Stomach (tissue), 4 donors: Measurements from ENCODE around the gene LNX1.

Experiments used
- POLR2A ChIP-seq, 4 donors: fragments of 450-650 bp; IDR thresholded peaks; one replicate each; pipeline ENCODE4 v1.6.1; 2016; ENCODE audit warnings: antibody characterized with exemption in 4 of 4, control low read depth in 2 of 4, mild to moderate bottlenecking in 1 of 4, moderate library complexity in 1 of 4
- TF ChIP-seq, protein P1 (sequence below), 7 experiments: fragments of 450-650 bp in 4 of 7; fragments of 200-600 bp in 3 of 7; sonication (generic) in 3 of 7; IDR thresholded peaks; one replicate each; pipeline ENCODE4 v1.5.1; 2016 to 2019; ENCODE audit warnings: antibody characterized with exemption in 7 of 7, control low read depth in 2 of 7, mild to moderate bottlenecking in 1 of 7

DNA sequence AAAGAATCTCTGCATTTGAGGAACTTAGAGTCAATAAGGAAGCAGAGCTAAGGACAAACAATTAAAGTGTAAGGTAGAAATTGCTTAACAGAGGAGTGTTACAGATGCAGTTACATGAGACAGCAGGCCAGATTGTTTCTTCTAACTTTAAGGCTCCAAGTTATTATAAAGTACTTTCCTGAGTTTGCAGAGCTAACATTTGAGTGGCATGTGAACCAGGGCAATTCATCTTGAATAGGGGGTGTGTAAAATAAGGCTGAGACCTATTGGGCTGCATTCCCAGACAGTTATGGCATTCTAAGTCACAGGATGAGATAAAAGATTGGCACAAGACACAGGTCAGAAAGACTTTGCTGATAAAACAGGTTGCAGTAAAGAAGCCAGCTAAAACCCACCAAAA is 7.6 kb upstream of the LNX1 start:
- TF ChIP-seq, protein P1, sequence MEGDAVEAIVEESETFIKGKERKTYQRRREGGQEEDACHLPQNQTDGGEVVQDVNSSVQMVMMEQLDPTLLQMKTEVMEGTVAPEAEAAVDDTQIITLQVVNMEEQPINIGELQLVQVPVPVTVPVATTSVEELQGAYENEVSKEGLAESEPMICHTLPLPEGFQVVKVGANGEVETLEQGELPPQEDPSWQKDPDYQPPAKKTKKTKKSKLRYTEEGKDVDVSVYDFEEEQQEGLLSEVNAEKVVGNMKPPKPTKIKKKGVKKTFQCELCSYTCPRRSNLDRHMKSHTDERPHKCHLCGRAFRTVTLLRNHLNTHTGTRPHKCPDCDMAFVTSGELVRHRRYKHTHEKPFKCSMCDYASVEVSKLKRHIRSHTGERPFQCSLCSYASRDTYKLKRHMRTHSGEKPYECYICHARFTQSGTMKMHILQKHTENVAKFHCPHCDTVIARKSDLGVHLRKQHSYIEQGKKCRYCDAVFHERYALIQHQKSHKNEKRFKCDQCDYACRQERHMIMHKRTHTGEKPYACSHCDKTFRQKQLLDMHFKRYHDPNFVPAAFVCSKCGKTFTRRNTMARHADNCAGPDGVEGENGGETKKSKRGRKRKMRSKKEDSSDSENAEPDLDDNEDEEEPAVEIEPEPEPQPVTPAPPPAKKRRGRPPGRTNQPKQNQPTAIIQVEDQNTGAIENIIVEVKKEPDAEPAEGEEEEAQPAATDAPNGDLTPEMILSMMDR (IDR thresholded peaks at IDR 0.05): no peak
- TF ChIP-seq POLR2A (IDR thresholded peaks at IDR 0.05): no peak
